22Rv1 (cell line): Measurements from ENCODE around the gene FLII.

Experiments used
- ZFX ChIP-seq: fragments of 450-650 bp; IDR thresholded peaks from 2 replicates; pipeline ENCODE4 v1.6.1; 2017; ENCODE audit warnings: antibody characterized with exemption, borderline replicate concordance
- TF ChIP-seq, protein P1 (sequence below): fragments of 450-650 bp; IDR thresholded peaks from 2 replicates; pipeline ENCODE4 v1.5.1; 2017; ENCODE audit warnings: mild to moderate bottlenecking

DNA sequence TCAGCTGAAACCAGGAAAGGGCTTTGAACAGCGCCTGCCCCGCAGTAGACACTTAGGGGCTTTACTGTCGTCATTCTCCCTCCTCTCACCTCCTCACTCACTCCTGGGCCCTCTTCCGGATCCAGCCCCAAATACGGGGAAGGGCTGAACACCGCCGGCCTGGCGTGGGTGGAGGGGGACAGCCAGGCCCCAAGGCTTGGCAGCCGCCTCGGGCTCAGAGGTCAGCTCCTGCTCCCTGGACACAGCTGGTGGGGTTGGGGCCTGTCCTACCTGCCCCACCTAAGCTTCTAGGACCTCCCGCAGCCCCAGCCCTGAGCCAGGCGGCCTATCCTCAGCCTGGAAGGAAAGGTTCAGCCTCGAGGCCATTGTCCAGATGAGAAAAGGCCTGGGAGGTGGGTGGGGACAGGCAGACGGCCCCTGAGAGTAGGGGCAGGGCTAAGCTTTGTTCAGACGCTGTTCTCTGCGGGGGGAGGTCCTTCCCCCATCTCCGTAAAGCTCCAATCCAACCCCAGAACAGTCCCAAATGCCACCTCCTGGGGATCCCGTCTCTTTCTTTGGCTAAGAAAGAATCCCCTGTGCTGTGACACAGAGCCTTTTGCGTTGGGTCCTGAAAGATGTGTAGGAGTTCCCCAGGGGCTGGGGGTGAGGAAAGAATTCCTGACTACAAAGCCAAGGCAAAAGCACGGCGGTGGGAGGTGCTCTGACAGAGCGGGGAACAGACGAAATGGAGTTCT lies 34.0 kb downstream of the FLII start:
- TF ChIP-seq, protein P1, sequence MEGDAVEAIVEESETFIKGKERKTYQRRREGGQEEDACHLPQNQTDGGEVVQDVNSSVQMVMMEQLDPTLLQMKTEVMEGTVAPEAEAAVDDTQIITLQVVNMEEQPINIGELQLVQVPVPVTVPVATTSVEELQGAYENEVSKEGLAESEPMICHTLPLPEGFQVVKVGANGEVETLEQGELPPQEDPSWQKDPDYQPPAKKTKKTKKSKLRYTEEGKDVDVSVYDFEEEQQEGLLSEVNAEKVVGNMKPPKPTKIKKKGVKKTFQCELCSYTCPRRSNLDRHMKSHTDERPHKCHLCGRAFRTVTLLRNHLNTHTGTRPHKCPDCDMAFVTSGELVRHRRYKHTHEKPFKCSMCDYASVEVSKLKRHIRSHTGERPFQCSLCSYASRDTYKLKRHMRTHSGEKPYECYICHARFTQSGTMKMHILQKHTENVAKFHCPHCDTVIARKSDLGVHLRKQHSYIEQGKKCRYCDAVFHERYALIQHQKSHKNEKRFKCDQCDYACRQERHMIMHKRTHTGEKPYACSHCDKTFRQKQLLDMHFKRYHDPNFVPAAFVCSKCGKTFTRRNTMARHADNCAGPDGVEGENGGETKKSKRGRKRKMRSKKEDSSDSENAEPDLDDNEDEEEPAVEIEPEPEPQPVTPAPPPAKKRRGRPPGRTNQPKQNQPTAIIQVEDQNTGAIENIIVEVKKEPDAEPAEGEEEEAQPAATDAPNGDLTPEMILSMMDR: no peak
- TF ChIP-seq ZFX: no peak
